Body of pancreas (tissue), 4 donors: ENCODE results near the gene THAP9. TPM values are rescaled to one million over a fixed set of nuclear protein-coding genes. Genes with fewer than 3 reads are reported as not detected.

Experiments
- ATAC-seq: fragments of 150-250 bp; one replicate; pipeline ENCODE4 v1.9.1; 2016
- DNase-seq, 4 donors: peaks; one replicate each; pipeline ENCODE4 v3.0.0-alpha.2; 2019
- H3K27ac ChIP-seq, 4 donors: fragments of 200-600 bp; sonication (generic); 1 replicate in 3 of 4; 2 replicates in 1 of 4; pipeline versions ENCODE4 v1.5.1 to v1.6.1; 2016 to 2019; ENCODE audit warnings: mild to moderate bottlenecking in 1 of 4, mixed read lengths in 1 of 4, moderate library complexity in 1 of 4
- H3K27me3 ChIP-seq, 2 donors: fragments of 200-600 bp; sonication (generic); one replicate each; pipeline ENCODE4 v1.6.0; 2016; ENCODE audit warnings: mild to moderate bottlenecking in 1 of 2
- H3K36me3 ChIP-seq, 2 donors: fragments of 200-600 bp; sonication (generic); replicated peaks in 1 of 2; 2 replicates each; pipeline ENCODE4 v1.5.1; 2016; ENCODE audit warnings: low read depth in 2 of 2; ENCODE audit not compliant: insufficient read depth in 1 of 2
- H3K4me1 ChIP-seq: fragments of 200-600 bp; sonication (generic); one replicate; pipeline ENCODE4 v1.6.0; 2016
- H3K4me3 ChIP-seq, 2 donors: fragments of 200-600 bp; sonication (generic); 1 replicate in 1 of 2; 2 replicates in 1 of 2; pipeline ENCODE4 v1.5.1; 2016 to 2019
- H3K9me3 ChIP-seq, 3 donors: fragments of 200-600 bp; sonication (generic); 1 replicate in 2 of 3; 2 replicates in 1 of 3; pipeline ENCODE4 v1.5.1; 2016
- CTCF ChIP-seq, 7 experiments: fragments of 450-650 bp in 4 of 7; fragments of 200-600 bp in 3 of 7; sonication (generic) in 3 of 7; IDR thresholded peaks; one replicate each; pipeline ENCODE4 v1.5.1; 2016 to 2019; ENCODE audit warnings: antibody characterized with exemption in 7 of 7
- POLR2A ChIP-seq, 3 donors: fragments of 450-650 bp; IDR thresholded peaks; one replicate each; pipeline ENCODE4 v1.6.1; 2016; ENCODE audit warnings: antibody characterized with exemption in 3 of 3, mild to moderate bottlenecking in 2 of 3
- WGBS, 2 donors: methylation state at CpG; one replicate each; pipeline ENCODE4 v1.1.5; 2017; 5-methylcytosine and 5-hydroxymethylcytosine counted together
- intact Hi-C: fragments of 100-400 bp; cut with DNase I; formaldehyde crosslinking; loops from one replicate; pipeline ENCODE4 v1.15.1; 2023
- total RNA-seq, 2 donors: library from RNA; depleted of rRNA; stranded (reverse); fragments of >200 nt; gene quantifications; one replicate each; pipeline ENCODE4 v1.1.0, GENCODE V29; 2016

The THAP9 gene
- total RNA-seq, 2 donors from 2014 or later, result 0.33 to 3.9 TPM

GRCh38 chr4:82890901-82891706, 9.4 kb upstream of the THAP9 start, which contains the start of gene SEC31A:
Gene SEC31A (minus strand): TSS chr4:82891153. CDS start chr4:82881936, 9,217 bp downstream.
- intact Hi-C loops, result no loop called here
- peak; percentile 97 to 98 (median 97) for DNase-seq
- Histone ChIP-seq H3K27me3 (no peaks in the 10 kb centered on the region), H3K27ac (peak within 1 kb of the TSS; percentile 96 to 99 (median 98)), H3K36me3 (peaks cover 0 to 5% of the 10 kb centered on the region in 2 donors), H3K4me3 (peak within 1 kb of the TSS; percentile 58 to 75), H3K4me1 (peaks cover 29% of the 10 kb centered on the region), H3K9me3 (no peaks in the 10 kb centered on the region)
- ATAC-seq, result peak; percentile 95
- 0% methylated on average over 39 to 68 of the region's 71 CpGs for WGBS, 2 donors
- TF ChIP-seq CTCF (IDR thresholded peaks at IDR 0.05) (peak in 4 of 7 experiments; percentile 12 to 34 (median 18)), POLR2A (IDR thresholded peaks at IDR 0.05) (peak; percentile 99)

- peak; percentile 2 for ATAC-seq
- TF ChIP-seq POLR2A (IDR thresholded peaks at IDR 0.05), result no peak
- TF ChIP-seq CTCF (IDR thresholded peaks at IDR 0.05), result no peak
- Histone ChIP-seq H3K9me3 (no peaks in the 10 kb centered on the region), H3K4me1 (peaks cover 21% of the 10 kb centered on the region), H3K27me3 (no peaks in the 10 kb centered on the region), H3K36me3 (peaks cover 0 to 5% of the 10 kb centered on the region in 2 donors), H3K27ac (peak overlapping the region; percentile 96 to 99 (median 98)), H3K4me3 (peak overlapping the region; percentile 58 to 75)
- no peak for DNase-seq
- intact Hi-C loops, result no loop called here
- 13 to 14% methylated on average over 7 of the region's 7 CpGs for WGBS, 2 donors
Measured at GRCh38 chr4:82891707-82892466, 8.6 kb upstream of the THAP9 start.

- no peak overlapping the region for H3K4me3 ChIP-seq
- intact Hi-C loops, result no loop called here
- no peak for DNase-seq
- peak overlapping the region in 1 of 4 donors; percentile 99 for H3K27ac ChIP-seq
- no peak for ATAC-seq
- H3K4me1 ChIP-seq, result peaks cover 17% of the 10 kb centered on the region
- WGBS, 2 donors, result 18 to 25% methylated on average over 1 of the region's 1 CpG
- TF ChIP-seq POLR2A (IDR thresholded peaks at IDR 0.05) (no peak), CTCF (IDR thresholded peaks at IDR 0.05) (no peak)
- peaks cover 0 to 5% of the 10 kb centered on the region in 2 donors for H3K36me3 ChIP-seq
- H3K9me3 ChIP-seq, result no peaks in the 10 kb centered on the region
- H3K27me3 ChIP-seq, result no peaks in the 10 kb centered on the region
Measured at GRCh38 chr4:82892467-82892802, 8.1 kb upstream of the THAP9 start.

GRCh38 chr4:82893942-82894341, 6.6 kb upstream of the THAP9 start:
- Histone ChIP-seq H3K4me3 (no peak overlapping the region), H3K9me3 (no peaks in the 10 kb centered on the region), H3K27me3 (no peaks in the 10 kb centered on the region), H3K36me3 (peaks cover 0 to 5% of the 10 kb centered on the region in 2 donors), H3K4me1 (peaks cover 27% of the 10 kb centered on the region), H3K27ac (no peak overlapping the region)
- ATAC-seq, result no peak
- WGBS, 2 donors, result 56 to 65% methylated on average over 3 of the region's 3 CpGs
- no peak for DNase-seq
- TF ChIP-seq POLR2A (IDR thresholded peaks at IDR 0.05), result no peak
- TF ChIP-seq CTCF (IDR thresholded peaks at IDR 0.05), result no peak
- intact Hi-C loops, result no loop called here
